ENCODE data around the gene BIRC7. TPM values are rescaled to one million over a fixed set of nuclear protein-coding genes. Genes with fewer than 3 reads are reported as not detected.

BIRC7 gene
- total RNA-seq, 1 donor from 2014 or later, result 15.5 TPM

GRCh38 chr20:63192721-63193120 is 43.0 kb upstream of the BIRC7 start:
- TF ChIP-seq CTCF (IDR thresholded peaks at IDR 0.05), result no peak
- no peak for DNase-seq
- H3K9me3 ChIP-seq, result no peaks in the 10 kb centered on the region
- H3K27me3 ChIP-seq, result no peaks in the 10 kb centered on the region
- peaks cover 22% of the 10 kb centered on the region for H3K36me3 ChIP-seq
- H3K4me3 ChIP-seq, result no peak overlapping the region
- intact Hi-C loops (cut with DNase I), result no loop called here
- no peaks in the 10 kb centered on the region for H3K4me1 ChIP-seq
- H3K27ac ChIP-seq, result no peak overlapping the region
- no peak for ATAC-seq

DNA sequence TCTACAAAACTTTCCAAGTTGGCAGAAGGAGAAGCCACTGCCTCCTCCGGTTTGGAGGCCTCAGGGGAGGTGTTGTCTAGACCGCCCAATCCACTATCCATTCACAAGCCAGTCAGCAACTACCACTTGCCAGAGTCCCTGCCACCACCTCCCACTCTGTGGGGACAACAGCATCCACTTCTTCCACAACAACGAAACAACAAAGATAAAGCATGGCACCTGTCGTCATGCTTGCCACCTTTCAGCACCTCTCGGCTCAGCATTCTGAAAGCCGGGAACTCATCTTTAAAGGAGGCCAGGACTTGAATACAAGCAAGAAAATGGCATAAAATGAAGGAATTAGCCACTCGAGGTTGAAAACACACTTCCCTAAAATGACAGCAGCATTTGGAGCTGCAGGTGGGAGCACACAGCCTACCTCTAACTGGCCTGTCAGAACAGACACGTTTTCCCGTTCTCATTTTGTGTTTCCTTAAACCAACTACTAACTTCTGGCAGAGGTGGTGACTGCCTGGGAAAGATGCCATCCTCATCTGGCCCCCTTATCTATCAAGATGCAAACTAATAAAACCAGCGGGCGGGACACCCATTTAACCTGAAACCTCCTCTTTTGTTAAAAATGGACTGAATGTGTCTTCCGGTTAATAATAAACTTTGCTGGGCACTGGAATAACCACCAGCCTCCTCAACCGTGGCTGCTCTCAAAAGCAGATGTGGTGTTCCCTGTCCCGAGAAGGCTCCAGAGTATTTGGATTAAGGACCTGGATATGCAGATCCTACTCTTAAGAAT is 41.5 kb upstream of the BIRC7 start:
- peaks cover 22% of the 10 kb centered on the region for H3K36me3 ChIP-seq
- H3K4me3 ChIP-seq, result no peak overlapping the region
- DNase-seq (no peak), ATAC-seq (no peak)
- no peak for TF ChIP-seq CTCF (IDR thresholded peaks at IDR 0.05)
- intact Hi-C loops (cut with DNase I), result no loop called here
- H3K27ac ChIP-seq, result no peak overlapping the region
- no peaks in the 10 kb centered on the region for H3K9me3 ChIP-seq
- H3K4me1 ChIP-seq, result peaks cover 6% of the 10 kb centered on the region
- no peaks in the 10 kb centered on the region for H3K27me3 ChIP-seq

- intact Hi-C loops (cut with DNase I), result no loop called here
- H3K36me3 ChIP-seq, result peaks cover 22% of the 10 kb centered on the region
- no peak for TF ChIP-seq CTCF (IDR thresholded peaks at IDR 0.05)
These were observed 40.9 kb upstream of the BIRC7 start for GRCh38 chr20:63194797-63195173.

DNA sequence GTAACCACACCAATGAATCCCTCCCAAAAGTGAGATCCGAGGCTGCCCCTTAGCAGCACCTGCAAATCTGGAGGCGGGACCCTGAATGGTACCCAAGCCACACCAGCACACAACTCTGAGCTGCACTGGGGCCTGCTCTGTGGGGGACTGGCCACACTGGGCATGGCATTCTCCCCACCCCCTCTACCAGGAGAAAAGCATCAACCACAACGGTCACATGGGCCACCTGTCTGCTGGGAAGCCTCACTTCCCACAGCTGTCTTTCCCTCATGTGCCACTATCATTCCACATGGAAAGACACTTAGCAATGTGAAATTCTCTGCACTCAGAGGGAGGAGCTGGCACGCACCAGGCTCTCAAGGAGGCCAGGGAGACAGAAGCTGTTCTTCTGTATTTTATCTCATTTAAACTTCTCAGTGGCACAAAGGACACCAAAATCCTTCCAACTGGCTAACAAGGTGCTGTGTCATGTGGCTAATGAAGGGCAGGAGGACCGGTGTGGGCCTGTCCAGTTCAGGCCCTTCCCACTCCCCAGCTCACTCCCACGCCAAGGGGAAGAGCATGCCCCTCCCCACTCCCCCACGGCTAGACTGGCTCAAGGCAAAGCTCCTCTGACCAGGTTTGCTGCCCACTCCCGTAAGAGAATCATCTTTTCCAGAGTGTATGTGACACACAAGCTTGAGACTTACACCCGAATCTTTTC is 38.8 kb upstream of the BIRC7 start:
- no peak overlapping the region for H3K27ac ChIP-seq
- H3K4me3 ChIP-seq, result no peak overlapping the region
- intact Hi-C loops (cut with DNase I), result no loop called here
- H3K36me3 ChIP-seq, result peaks cover 35% of the 10 kb centered on the region
- ATAC-seq, result peak; percentile 56
- no peaks in the 10 kb centered on the region for H3K9me3 ChIP-seq
- TF ChIP-seq CTCF (IDR thresholded peaks at IDR 0.05), result no peak
- no peaks in the 10 kb centered on the region for H3K27me3 ChIP-seq
- peaks cover 6% of the 10 kb centered on the region for H3K4me1 ChIP-seq
- DNase-seq, result no peak

More at GRCh38 chr20:63194797-63195173, 40.9 kb upstream of the BIRC7 start:
- H3K4me1 ChIP-seq, result peaks cover 6% of the 10 kb centered on the region
- no peak overlapping the region for H3K4me3 ChIP-seq
- no peaks in the 10 kb centered on the region for H3K27me3 ChIP-seq
- no peaks in the 10 kb centered on the region for H3K9me3 ChIP-seq
- DNase-seq (no peak), ATAC-seq (no peak)
- no peak overlapping the region for H3K27ac ChIP-seq

GRCh38 chr20:63198606-63199005 is 37.1 kb upstream of the BIRC7 start:
- intact Hi-C loops (cut with DNase I), result no loop called here
- H3K9me3 ChIP-seq, result no peaks in the 10 kb centered on the region
- no peak overlapping the region for H3K27ac ChIP-seq
- no peak overlapping the region for H3K4me3 ChIP-seq
- no peak for DNase-seq
- peaks cover 51% of the 10 kb centered on the region for H3K36me3 ChIP-seq
- TF ChIP-seq CTCF (IDR thresholded peaks at IDR 0.05), result no peak
- H3K27me3 ChIP-seq, result no peaks in the 10 kb centered on the region
- peaks cover 6% of the 10 kb centered on the region for H3K4me1 ChIP-seq
- ATAC-seq, result peak; percentile 21
